ENCODE data around the gene TET1. TPM values are rescaled to one million over a fixed set of nuclear protein-coding genes. Genes with fewer than 3 reads are reported as not detected.
A peak's percentile ranks its signal among the peaks of the same experiment; 100 is the strongest.

The TET1 gene
- total and polyA plus RNA-seq, 9 of the 15 experiments (the other 6 are each of a cell fraction or from before 2014, with no cell fraction given) = 2.6 to 21.3 (median 11.6) TPM

DNA sequence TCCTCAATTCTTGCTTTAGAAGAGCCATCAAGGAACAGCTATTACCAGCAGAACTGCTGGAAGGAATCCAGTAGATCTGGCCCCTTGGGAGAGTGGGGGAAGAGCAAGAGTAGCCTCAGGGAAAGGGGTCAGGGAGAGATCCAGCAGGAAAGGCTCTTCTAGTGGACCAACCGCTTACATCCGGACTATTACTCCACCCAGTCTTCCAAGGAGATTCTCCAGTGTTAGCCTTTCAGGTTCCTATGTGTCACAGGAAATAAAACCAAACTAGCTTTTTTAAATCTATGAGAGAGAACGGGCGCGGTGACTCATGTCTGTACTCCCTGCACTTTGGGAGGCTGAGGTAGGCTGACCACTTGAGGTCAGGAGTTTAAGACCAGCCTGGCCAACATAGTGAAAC lies 34.3 kb downstream of the TET1 start (continued):
- TF ChIP-seq, protein P1, sequence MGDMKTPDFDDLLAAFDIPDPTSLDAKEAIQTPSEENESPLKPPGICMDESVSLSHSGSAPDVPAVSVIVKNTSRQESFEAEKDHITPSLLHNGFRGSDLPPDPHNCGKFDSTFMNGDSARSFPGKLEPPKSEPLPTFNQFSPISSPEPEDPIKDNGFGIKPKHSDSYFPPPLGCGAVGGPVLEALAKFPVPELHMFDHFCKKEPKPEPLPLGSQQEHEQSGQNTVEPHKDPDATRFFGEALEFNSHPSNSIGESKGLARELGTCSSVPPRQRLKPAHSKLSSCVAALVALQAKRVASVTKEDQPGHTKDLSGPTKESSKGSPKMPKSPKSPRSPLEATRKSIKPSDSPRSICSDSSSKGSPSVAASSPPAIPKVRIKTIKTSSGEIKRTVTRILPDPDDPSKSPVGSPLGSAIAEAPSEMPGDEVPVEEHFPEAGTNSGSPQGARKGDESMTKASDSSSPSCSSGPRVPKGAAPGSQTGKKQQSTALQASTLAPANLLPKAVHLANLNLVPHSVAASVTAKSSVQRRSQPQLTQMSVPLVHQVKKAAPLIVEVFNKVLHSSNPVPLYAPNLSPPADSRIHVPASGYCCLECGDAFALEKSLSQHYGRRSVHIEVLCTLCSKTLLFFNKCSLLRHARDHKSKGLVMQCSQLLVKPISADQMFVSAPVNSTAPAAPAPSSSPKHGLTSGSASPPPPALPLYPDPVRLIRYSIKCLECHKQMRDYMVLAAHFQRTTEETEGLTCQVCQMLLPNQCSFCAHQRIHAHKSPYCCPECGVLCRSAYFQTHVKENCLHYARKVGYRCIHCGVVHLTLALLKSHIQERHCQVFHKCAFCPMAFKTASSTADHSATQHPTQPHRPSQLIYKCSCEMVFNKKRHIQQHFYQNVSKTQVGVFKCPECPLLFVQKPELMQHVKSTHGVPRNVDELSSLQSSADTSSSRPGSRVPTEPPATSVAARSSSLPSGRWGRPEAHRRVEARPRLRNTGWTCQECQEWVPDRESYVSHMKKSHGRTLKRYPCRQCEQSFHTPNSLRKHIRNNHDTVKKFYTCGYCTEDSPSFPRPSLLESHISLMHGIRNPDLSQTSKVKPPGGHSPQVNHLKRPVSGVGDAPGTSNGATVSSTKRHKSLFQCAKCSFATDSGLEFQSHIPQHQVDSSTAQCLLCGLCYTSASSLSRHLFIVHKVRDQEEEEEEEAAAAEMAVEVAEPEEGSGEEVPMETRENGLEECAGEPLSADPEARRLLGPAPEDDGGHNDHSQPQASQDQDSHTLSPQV (IDR thresholded peaks at IDR 0.05) = no peak
- TF ChIP-seq NBN (IDR thresholded peaks at IDR 0.05; ENCODE audit: low read depth) = no peak
- no peak for TF ChIP-seq BCL6 (CRISPR knock-in tag; IDR thresholded peaks at IDR 0.05)
- TF ChIP-seq FOSL1 (tag; conservative IDR thresholded peaks at IDR 0.05) = peak; percentile 90
- TF ChIP-seq, protein P2, sequence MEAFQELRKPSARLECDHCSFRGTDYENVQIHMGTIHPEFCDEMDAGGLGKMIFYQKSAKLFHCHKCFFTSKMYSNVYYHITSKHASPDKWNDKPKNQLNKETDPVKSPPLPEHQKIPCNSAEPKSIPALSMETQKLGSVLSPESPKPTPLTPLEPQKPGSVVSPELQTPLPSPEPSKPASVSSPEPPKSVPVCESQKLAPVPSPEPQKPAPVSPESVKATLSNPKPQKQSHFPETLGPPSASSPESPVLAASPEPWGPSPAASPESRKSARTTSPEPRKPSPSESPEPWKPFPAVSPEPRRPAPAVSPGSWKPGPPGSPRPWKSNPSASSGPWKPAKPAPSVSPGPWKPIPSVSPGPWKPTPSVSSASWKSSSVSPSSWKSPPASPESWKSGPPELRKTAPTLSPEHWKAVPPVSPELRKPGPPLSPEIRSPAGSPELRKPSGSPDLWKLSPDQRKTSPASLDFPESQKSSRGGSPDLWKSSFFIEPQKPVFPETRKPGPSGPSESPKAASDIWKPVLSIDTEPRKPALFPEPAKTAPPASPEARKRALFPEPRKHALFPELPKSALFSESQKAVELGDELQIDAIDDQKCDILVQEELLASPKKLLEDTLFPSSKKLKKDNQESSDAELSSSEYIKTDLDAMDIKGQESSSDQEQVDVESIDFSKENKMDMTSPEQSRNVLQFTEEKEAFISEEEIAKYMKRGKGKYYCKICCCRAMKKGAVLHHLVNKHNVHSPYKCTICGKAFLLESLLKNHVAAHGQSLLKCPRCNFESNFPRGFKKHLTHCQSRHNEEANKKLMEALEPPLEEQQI (IDR thresholded peaks at IDR 0.05) = no peak
- TF ChIP-seq, protein P3, sequence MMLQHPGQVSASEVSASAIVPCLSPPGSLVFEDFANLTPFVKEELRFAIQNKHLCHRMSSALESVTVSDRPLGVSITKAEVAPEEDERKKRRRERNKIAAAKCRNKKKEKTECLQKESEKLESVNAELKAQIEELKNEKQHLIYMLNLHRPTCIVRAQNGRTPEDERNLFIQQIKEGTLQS (IDR thresholded peaks at IDR 0.05) = peak; percentile 83
- TF ChIP-seq, protein P3 (CRISPR knock-in tag; conservative IDR thresholded peaks at IDR 0.05) = no peak
- TF ChIP-seq PCBP1 (IDR thresholded peaks at IDR 0.05; ENCODE audit: low read depth, low read length, poor library complexity, severe bottlenecking) = no peak
- no peak for TF ChIP-seq BMI1 (IDR thresholded peaks at IDR 0.05; ENCODE audit: low read length)
- TF ChIP-seq DPF2 (IDR thresholded peaks at IDR 0.05) = 0 out of 2 replicates have a peak, but pooled peaks have one; percentile 49
- no peak for TF ChIP-seq CBX8 (IDR thresholded peaks at IDR 0.05; ENCODE audit: borderline replicate concordance, extremely low read depth, low read depth, low read length, poor library complexity, severe bottlenecking)
- no peak for TF ChIP-seq ZNF232 (CRISPR knock-in tag; IDR thresholded peaks at IDR 0.05)
- TF ChIP-seq KDM1A (IDR thresholded peaks at IDR 0.05) = no peak; a peak in 1 of 4 replicates
- TF ChIP-seq RFX5 (IDR thresholded peaks at IDR 0.05; ENCODE audit: low read depth, low read length) = no peak
- no peak for TF ChIP-seq C11orf30 (IDR thresholded peaks at IDR 0.05; ENCODE audit: low read depth)
- TF ChIP-seq, protein P4, sequence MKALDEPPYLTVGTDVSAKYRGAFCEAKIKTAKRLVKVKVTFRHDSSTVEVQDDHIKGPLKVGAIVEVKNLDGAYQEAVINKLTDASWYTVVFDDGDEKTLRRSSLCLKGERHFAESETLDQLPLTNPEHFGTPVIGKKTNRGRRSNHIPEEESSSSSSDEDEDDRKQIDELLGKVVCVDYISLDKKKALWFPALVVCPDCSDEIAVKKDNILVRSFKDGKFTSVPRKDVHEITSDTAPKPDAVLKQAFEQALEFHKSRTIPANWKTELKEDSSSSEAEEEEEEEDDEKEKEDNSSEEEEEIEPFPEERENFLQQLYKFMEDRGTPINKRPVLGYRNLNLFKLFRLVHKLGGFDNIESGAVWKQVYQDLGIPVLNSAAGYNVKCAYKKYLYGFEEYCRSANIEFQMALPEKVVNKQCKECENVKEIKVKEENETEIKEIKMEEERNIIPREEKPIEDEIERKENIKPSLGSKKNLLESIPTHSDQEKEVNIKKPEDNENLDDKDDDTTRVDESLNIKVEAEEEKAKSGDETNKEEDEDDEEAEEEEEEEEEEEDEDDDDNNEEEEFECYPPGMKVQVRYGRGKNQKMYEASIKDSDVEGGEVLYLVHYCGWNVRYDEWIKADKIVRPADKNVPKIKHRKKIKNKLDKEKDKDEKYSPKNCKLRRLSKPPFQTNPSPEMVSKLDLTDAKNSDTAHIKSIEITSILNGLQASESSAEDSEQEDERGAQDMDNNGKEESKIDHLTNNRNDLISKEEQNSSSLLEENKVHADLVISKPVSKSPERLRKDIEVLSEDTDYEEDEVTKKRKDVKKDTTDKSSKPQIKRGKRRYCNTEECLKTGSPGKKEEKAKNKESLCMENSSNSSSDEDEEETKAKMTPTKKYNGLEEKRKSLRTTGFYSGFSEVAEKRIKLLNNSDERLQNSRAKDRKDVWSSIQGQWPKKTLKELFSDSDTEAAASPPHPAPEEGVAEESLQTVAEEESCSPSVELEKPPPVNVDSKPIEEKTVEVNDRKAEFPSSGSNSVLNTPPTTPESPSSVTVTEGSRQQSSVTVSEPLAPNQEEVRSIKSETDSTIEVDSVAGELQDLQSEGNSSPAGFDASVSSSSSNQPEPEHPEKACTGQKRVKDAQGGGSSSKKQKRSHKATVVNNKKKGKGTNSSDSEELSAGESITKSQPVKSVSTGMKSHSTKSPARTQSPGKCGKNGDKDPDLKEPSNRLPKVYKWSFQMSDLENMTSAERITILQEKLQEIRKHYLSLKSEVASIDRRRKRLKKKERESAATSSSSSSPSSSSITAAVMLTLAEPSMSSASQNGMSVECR (CRISPR knock-in tag; IDR thresholded peaks at IDR 0.05) = no peak
- TF ChIP-seq HOXB6 (CRISPR knock-in tag; IDR thresholded peaks at IDR 0.05; ENCODE audit: borderline replicate concordance) = no peak
- no peak for TF ChIP-seq ZNF79 (CRISPR knock-in tag; IDR thresholded peaks at IDR 0.05; ENCODE audit: low read depth)

All from K562 (cell line).